Loucy (cell line): ENCODE results near the gene KIF26A.

Experiments used
- H2AFZ ChIP-seq: fragments of 200-600 bp; sonication (generic); 2 replicates; pipeline ENCODE4 v1.6.0; 2016; ENCODE audit warnings: antibody characterized with exemption, mild to moderate bottlenecking, low read length, moderate library complexity
- H3F3A ChIP-seq: fragments of 200-600 bp; 2 replicates; pipeline ENCODE4 v1.6.0; 2016; ENCODE audit warnings: antibody characterized with exemption, low read depth, mild to moderate bottlenecking
- H3K27me3 ChIP-seq: fragments of 200-600 bp; sonication (generic); 2 replicates; pipeline ENCODE4 v1.6.1; 2014; ENCODE audit warnings: low read length, mild to moderate bottlenecking; ENCODE audit not compliant: insufficient read depth, poor library complexity, severe bottlenecking
- H3K36me3 ChIP-seq: fragments of 200-600 bp; sonication (generic); 2 replicates; pipeline ENCODE4 v1.6.1; 2016; ENCODE audit warnings: low read length; ENCODE audit not compliant: insufficient read depth
- H3K4me1 ChIP-seq: fragments of 200-600 bp; sonication (generic); 2 replicates; pipeline ENCODE4 v1.5.1; 2014; ENCODE audit warnings: low read length, mild to moderate bottlenecking; ENCODE audit not compliant: insufficient read depth, poor library complexity, severe bottlenecking
- H3K4me2 ChIP-seq: fragments of 200-600 bp; sonication (generic); 2 replicates; pipeline ENCODE4 v1.6.0; 2014; ENCODE audit warnings: antibody characterized with exemption, low read length, low read depth, mild to moderate bottlenecking; ENCODE audit not compliant: poor library complexity, severe bottlenecking
- H3K4me3 ChIP-seq: fragments of 200-600 bp; sonication (generic); 2 replicates; pipeline ENCODE4 v1.5.1; 2014; ENCODE audit warnings: low read length, mild to moderate bottlenecking, mixed read lengths; ENCODE audit not compliant: poor library complexity, severe bottlenecking
- H3K79me2 ChIP-seq: fragments of 200-600 bp; sonication (generic); 2 replicates; pipeline ENCODE4 v1.6.1; 2014; ENCODE audit warnings: low read length; ENCODE audit not compliant: insufficient read depth
- H3K9ac ChIP-seq: fragments of 200-600 bp; sonication (generic); 2 replicates; pipeline ENCODE4 v1.6.0; 2014; ENCODE audit warnings: mild to moderate bottlenecking, low read depth, low read length, moderate library complexity; ENCODE audit not compliant: poor library complexity, severe bottlenecking
- H3K9me2 ChIP-seq: fragments of 200-600 bp; sonication (generic); replicated peaks from 2 replicates; pipeline ENCODE4 v1.6.1; 2016; ENCODE audit warnings: low read depth, low read length, mixed read lengths
- H3K9me3 ChIP-seq: fragments of 200-600 bp; sonication (generic); 2 replicates; pipeline ENCODE4 v1.6.1; 2014; ENCODE audit warnings: mild to moderate bottlenecking, antibody characterized with exemption, low read length, low read depth; ENCODE audit not compliant: insufficient read depth
- H4K20me1 ChIP-seq: fragments of 200-600 bp; sonication (generic); 2 replicates; pipeline ENCODE4 v1.6.0; 2014; ENCODE audit warnings: antibody characterized with exemption, low read length, mild to moderate bottlenecking; ENCODE audit not compliant: insufficient read depth, poor library complexity, severe bottlenecking
- CTCF ChIP-seq: fragments of 200-600 bp; sonication (generic); conservative IDR thresholded peaks from 2 replicates; pipeline ENCODE4 v1.5.1; 2014; ENCODE audit warnings: mild to moderate bottlenecking, antibody characterized with exemption, low read length
- EZH2phosphoT487 ChIP-seq: fragments of 200-600 bp; IDR thresholded peaks from 2 replicates; pipeline ENCODE4 v1.6.1; 2018; ENCODE audit warnings: antibody characterized with exemption, mild to moderate bottlenecking, moderate library complexity, borderline replicate concordance

Gene KIF26A

GRCh38 chr14:104195878-104196277, 57.5 kb downstream of the KIF26A start:
- Histone ChIP-seq H3K9ac (peak overlapping the region; percentile 53), H3K4me1 (peaks cover 16% of the 10 kb centered on the region), H3K9me3 (no peaks in the 10 kb centered on the region), H3K79me2 (no peaks in the 10 kb centered on the region), H3K4me3 (peak overlapping the region; percentile 40), H3K4me2 (peak overlapping the region; percentile 62), H3K36me3 (no peaks in the 10 kb centered on the region), H3K27me3 (no peaks in the 10 kb centered on the region), H3F3A (no peaks in the 10 kb centered on the region), H4K20me1 (no peaks in the 10 kb centered on the region), H2AFZ (peak overlapping the region; percentile 93; the same call in 1 of the 2 replicates), H3K9me2 (no peaks in the 10 kb centered on the region)
- no peak for TF ChIP-seq EZH2phosphoT487
- no peak for TF ChIP-seq CTCF

- Histone ChIP-seq H3K4me2 (peak overlapping the region; percentile 62), H3K4me1 (peaks cover 16% of the 10 kb centered on the region), H3K9me3 (no peaks in the 10 kb centered on the region), H3K9me2 (no peaks in the 10 kb centered on the region), H4K20me1 (no peaks in the 10 kb centered on the region), H3K9ac (peak overlapping the region; percentile 53), H3F3A (no peaks in the 10 kb centered on the region), H3K27me3 (no peaks in the 10 kb centered on the region), H2AFZ (peak overlapping the region; percentile 93), H3K36me3 (no peaks in the 10 kb centered on the region), H3K79me2 (no peaks in the 10 kb centered on the region), H3K4me3 (peak overlapping the region; percentile 40)
- TF ChIP-seq EZH2phosphoT487: no peak
- no peak for TF ChIP-seq CTCF
Observed at GRCh38 chr14:104196461-104197140, 58.2 kb downstream of the KIF26A start.

- H3K9me3 ChIP-seq: no peaks in the 10 kb centered on the region
- no peaks in the 10 kb centered on the region for H3K36me3 ChIP-seq
- TF ChIP-seq CTCF: no peak
- TF ChIP-seq EZH2phosphoT487: no peak
- H3F3A ChIP-seq: no peaks in the 10 kb centered on the region
- peaks cover 23% of the 10 kb centered on the region for H3K4me1 ChIP-seq
- no peak overlapping the region for H3K4me2 ChIP-seq
- H3K9me2 ChIP-seq: no peaks in the 10 kb centered on the region
- no peaks in the 10 kb centered on the region for H4K20me1 ChIP-seq
- no peak overlapping the region for H3K9ac ChIP-seq
- no peaks in the 10 kb centered on the region for H3K79me2 ChIP-seq
- H3K27me3 ChIP-seq: no peaks in the 10 kb centered on the region
- no peak overlapping the region for H3K4me3 ChIP-seq
- H2AFZ ChIP-seq: no peak overlapping the region
Observed at GRCh38 chr14:104197449-104198247, 59.3 kb downstream of the KIF26A start.
